ENCODE measurements around the gene RTN4IP1.
"Not testable (repeated sequence)": the region's sequence is repeated elsewhere in the genome, so short reads cannot be mapped to it uniquely, and the experiment has no call there.

Gene RTN4IP1

GRCh38 chr6:106628658-106629102, 618 bp downstream of the RTN4IP1 start:
- no peak for TF ChIP-seq CTCF (IDR thresholded peaks at IDR 0.05; ENCODE audit: insufficient read depth, missing control alignments)
- DNase-seq (ENCODE audit: insufficient read length, low spot score) (no peak), FAIRE-seq (no peak)

- DNase-seq (ENCODE audit: insufficient read length, low spot score); FAIRE-seq: not testable (repeated sequence)
Observed at GRCh38 chr6:106627760-106628159, 1.5 kb downstream of the RTN4IP1 start.

- TF ChIP-seq CTCF (IDR thresholded peaks at IDR 0.05; ENCODE audit: insufficient read depth, missing control alignments), result no peak
- FAIRE-seq, result no peak
- no peak for DNase-seq (ENCODE audit: insufficient read length, low spot score)
Observed at GRCh38 chr6:106626485-106626884, 2.8 kb downstream of the RTN4IP1 start.

GRCh38 chr6:106623039-106623438, 6.3 kb downstream of the RTN4IP1 start:
- TF ChIP-seq CTCF (IDR thresholded peaks at IDR 0.05; ENCODE audit: insufficient read depth, missing control alignments), result no peak
- DNase-seq (ENCODE audit: insufficient read length, low spot score) (no peak), FAIRE-seq (no peak)

- FAIRE-seq (no peak), DNase-seq (ENCODE audit: insufficient read length, low spot score) (no peak)
- no peak for TF ChIP-seq CTCF (IDR thresholded peaks at IDR 0.05; ENCODE audit: insufficient read depth, missing control alignments)
Observed at GRCh38 chr6:106622412-106622811, 6.9 kb downstream of the RTN4IP1 start.

- TF ChIP-seq CTCF (IDR thresholded peaks at IDR 0.05; ENCODE audit: insufficient read depth, missing control alignments), result no peak
- DNase-seq (ENCODE audit: insufficient read length, low spot score), result no peak
- FAIRE-seq, result no peak
Observed at GRCh38 chr6:106620931-106621672, 8.2 kb downstream of the RTN4IP1 start.

GRCh38 chr6:106619223-106619622, 10.1 kb downstream of the RTN4IP1 start:
- DNase-seq (ENCODE audit: insufficient read length, low spot score) (no peak), FAIRE-seq (no peak)
- no peak for TF ChIP-seq CTCF (IDR thresholded peaks at IDR 0.05; ENCODE audit: insufficient read depth, missing control alignments)
